Subcutaneous abdominal adipose tissue (tissue), 5 donors: Measurements from ENCODE around the gene ZNF420.

ENCODE experiments used
- H3K27ac ChIP-seq: one replicate; pipeline ENCODE4 v1.7.0; 2013; ENCODE audit warnings: low read depth, mild to moderate bottlenecking, inconsistent platforms, low read length, moderate library complexity
- H3K27me3 ChIP-seq, 5 donors: one replicate each; pipeline ENCODE4 v1.7.0; 2013; ENCODE audit warnings: low read length in 5 of 5, inconsistent platforms in 1 of 5; ENCODE audit not compliant: control insufficient read depth in 5 of 5, insufficient read depth in 4 of 5
- H3K36me3 ChIP-seq, 5 donors: one replicate each; pipeline ENCODE4 v1.7.0; 2013; ENCODE audit warnings: low read length in 5 of 5; ENCODE audit not compliant: control insufficient read depth in 5 of 5, insufficient read depth in 5 of 5
- H3K4me1 ChIP-seq, 5 donors: one replicate each; pipeline ENCODE4 v1.7.0; 2013; ENCODE audit warnings: low read length in 5 of 5, mild to moderate bottlenecking in 3 of 5, moderate library complexity in 1 of 5; ENCODE audit not compliant: control insufficient read depth in 5 of 5, insufficient read depth in 5 of 5
- H3K4me3 ChIP-seq, 5 donors: one replicate each; pipeline ENCODE4 v1.7.0; 2013; ENCODE audit warnings: low read length in 5 of 5, low read depth in 1 of 5
- H3K9ac ChIP-seq, 5 donors: one replicate each; pipeline ENCODE4 v1.7.0; 2013; ENCODE audit warnings: low read length in 5 of 5, mild to moderate bottlenecking in 4 of 5, moderate library complexity in 3 of 5
- H3K9me3 ChIP-seq, 5 donors: one replicate each; pipeline ENCODE4 v1.7.0; 2013; ENCODE audit warnings: low read length in 5 of 5; ENCODE audit not compliant: control insufficient read depth in 5 of 5
- donor health status: healthy.
- donor health status: healthy.
- donor health status: healthy.
- donor health status: healthy.
- donor health status: healthy.

Gene ZNF420

GRCh38 chr19:37127999-37128820, 50.0 kb downstream of the ZNF420 start:
- H3K27me3 ChIP-seq = no peaks in the 10 kb centered on the region
- H3K9ac ChIP-seq = peak overlapping the region in 1 of 5 donors; percentile 84
- no peak overlapping the region for H3K27ac ChIP-seq
- peaks cover 89 to 100% (median 95%) of the 10 kb centered on the region in 5 donors for H3K9me3 ChIP-seq
- H3K4me1 ChIP-seq = peaks cover 0 to 7% (median 0%) of the 10 kb centered on the region in 5 donors
- H3K36me3 ChIP-seq = peaks cover 18 to 48% (median 22%) of the 10 kb centered on the region in 5 donors
- H3K4me3 ChIP-seq = peak overlapping the region; percentile 44 to 62 (median 59)

DNA sequence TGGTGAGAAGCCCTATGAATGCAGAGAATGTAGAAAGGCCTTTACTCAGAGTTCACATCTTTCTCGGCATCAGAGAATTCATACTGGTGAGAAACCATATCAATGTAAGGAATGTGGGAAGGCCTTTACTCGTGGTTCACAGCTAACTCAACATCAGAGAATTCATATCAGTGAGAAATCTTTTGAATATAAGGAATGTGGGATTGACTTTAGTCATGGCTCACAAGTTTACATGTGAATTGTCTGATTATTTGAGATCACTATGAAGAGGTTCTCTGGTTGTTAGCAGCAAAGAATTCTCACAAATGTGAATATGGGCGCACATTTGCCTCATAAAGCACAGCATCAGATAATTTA, 50.6 kb downstream of the ZNF420 start:
- Histone ChIP-seq H3K4me1 (peaks cover 0 to 7% (median 0%) of the 10 kb centered on the region in 5 donors), H3K9me3 (peaks cover 94 to 100% (median 96%) of the 10 kb centered on the region in 5 donors), H3K9ac (peak overlapping the region in 1 of 5 donors; percentile 84), H3K36me3 (peaks cover 18 to 48% (median 22%) of the 10 kb centered on the region in 5 donors), H3K27ac (no peak overlapping the region), H3K4me3 (peak overlapping the region; percentile 44 to 62 (median 59)), H3K27me3 (no peaks in the 10 kb centered on the region)

DNA sequence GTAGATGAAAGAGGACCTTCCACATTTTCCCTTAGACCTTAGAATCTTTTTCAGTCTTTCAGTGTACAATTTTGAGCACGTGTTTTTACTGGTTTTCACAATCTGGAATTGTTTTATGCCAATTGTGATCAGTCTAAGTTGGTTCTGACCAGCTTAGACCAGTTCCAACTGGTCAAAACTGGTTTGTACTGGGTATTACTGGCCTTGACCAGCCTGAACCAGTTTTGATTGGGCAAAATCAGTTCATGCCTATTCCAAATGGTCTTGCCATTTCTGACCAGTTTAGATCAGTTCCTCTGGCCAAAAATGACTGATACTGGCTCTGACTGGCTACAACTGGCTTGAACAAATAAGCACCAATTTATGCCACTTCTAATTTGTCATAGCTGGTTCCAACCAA, 57.9 kb downstream of the ZNF420 start:
- Histone ChIP-seq H3K4me1 (no peaks in the 10 kb centered on the region), H3K4me3 (peak overlapping the region; percentile 3 to 63 (median 54)), H3K27me3 (no peaks in the 10 kb centered on the region), H3K27ac (no peak overlapping the region), H3K9ac (no peak overlapping the region), H3K9me3 (peaks cover 75 to 96% (median 89%) of the 10 kb centered on the region in 5 donors), H3K36me3 (peaks cover 0 to 3% (median 0%) of the 10 kb centered on the region in 5 donors)

DNA sequence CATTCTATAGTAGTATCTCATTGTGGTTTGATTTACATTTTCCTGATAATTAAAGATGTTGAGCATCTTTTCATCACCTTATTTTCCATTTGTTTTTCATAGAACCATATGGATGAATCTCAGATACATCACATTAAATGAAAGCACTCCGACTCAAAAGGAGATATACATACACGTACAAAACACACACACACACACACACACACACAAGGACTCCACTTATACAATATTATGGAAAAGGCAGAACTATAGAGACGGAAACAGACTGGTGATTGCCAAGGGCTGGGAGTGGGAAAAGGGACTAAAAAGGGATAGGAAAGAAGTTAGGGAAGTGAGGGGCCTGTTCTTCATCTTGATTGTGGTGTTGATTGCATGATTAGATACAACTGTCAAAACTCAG, 70.0 kb downstream of the ZNF420 start:
- H3K4me3 ChIP-seq = peak overlapping the region; percentile 1 to 45 (median 37)
- H3K9ac ChIP-seq = no peak overlapping the region
- peaks cover 68 to 88% (median 84%) of the 10 kb centered on the region in 5 donors for H3K9me3 ChIP-seq
- no peak overlapping the region for H3K27ac ChIP-seq
- no peaks in the 10 kb centered on the region for H3K4me1 ChIP-seq
- no peaks in the 10 kb centered on the region for H3K27me3 ChIP-seq
- peaks cover 15 to 46% (median 38%) of the 10 kb centered on the region in 5 donors for H3K36me3 ChIP-seq

- H3K4me3 ChIP-seq = peak overlapping the region in 4 of 5 donors; percentile 28 to 48 (median 38)
- no peaks in the 10 kb centered on the region for H3K27me3 ChIP-seq
- no peak overlapping the region for H3K27ac ChIP-seq
- H3K36me3 ChIP-seq = peaks cover 25 to 50% (median 38%) of the 10 kb centered on the region in 5 donors
- H3K9me3 ChIP-seq = peaks cover 26 to 75% (median 61%) of the 10 kb centered on the region in 5 donors
- H3K9ac ChIP-seq = no peak overlapping the region
- H3K4me1 ChIP-seq = no peaks in the 10 kb centered on the region
Measured at GRCh38 chr19:37160153-37160552, 81.9 kb downstream of the ZNF420 start.

GRCh38 chr19:37165635-37166034, 87.4 kb downstream of the ZNF420 start:
- H3K27ac ChIP-seq = no peak overlapping the region
- H3K4me3 ChIP-seq = no peak overlapping the region
- peaks cover 13 to 52% (median 24%) of the 10 kb centered on the region in 5 donors for H3K9me3 ChIP-seq
- no peaks in the 10 kb centered on the region for H3K4me1 ChIP-seq
- H3K27me3 ChIP-seq = no peaks in the 10 kb centered on the region
- H3K36me3 ChIP-seq = peaks cover 28 to 54% (median 46%) of the 10 kb centered on the region in 5 donors
- no peak overlapping the region for H3K9ac ChIP-seq

GRCh38 chr19:37172368-37173366, 94.4 kb downstream of the ZNF420 start, which contains the start of gene ZNF585A:
TSS of gene ZNF585A (minus strand) at chr19:37172695. CDS start at chr19:37169910, 2,785 bp downstream.
- peak within 1 kb of the TSS; percentile 81 to 97 (median 93) for H3K4me3 ChIP-seq
- H3K4me1 ChIP-seq = peaks cover 0 to 13% (median 12%) of the 10 kb centered on the region in 5 donors
- H3K27me3 ChIP-seq = no peaks in the 10 kb centered on the region
- H3K9ac ChIP-seq = peak within 1 kb of the TSS; percentile 40 to 91 (median 85)
- H3K9me3 ChIP-seq = peaks cover 2 to 36% (median 13%) of the 10 kb centered on the region in 5 donors
- peak within 1 kb of the TSS; percentile 39 for H3K27ac ChIP-seq
- H3K36me3 ChIP-seq = peaks cover 13 to 21% (median 19%) of the 10 kb centered on the region in 5 donors
